GM19463 (cell line): ENCODE results near the gene RNF181.
"Not testable (repeated sequence)": the region's sequence is repeated elsewhere in the genome, so short reads cannot be mapped to it uniquely, and the experiment has no call there.

Source experiments
- ATAC-seq: cut with Tn5 transposase; IDR thresholded peaks from one replicate; pipeline ENCODE4 v1.9.1; 2021; ENCODE audit warnings: mild to moderate bottlenecking, moderate library complexity; ENCODE audit not compliant: unreplicated experiment

Gene RNF181

DNA sequence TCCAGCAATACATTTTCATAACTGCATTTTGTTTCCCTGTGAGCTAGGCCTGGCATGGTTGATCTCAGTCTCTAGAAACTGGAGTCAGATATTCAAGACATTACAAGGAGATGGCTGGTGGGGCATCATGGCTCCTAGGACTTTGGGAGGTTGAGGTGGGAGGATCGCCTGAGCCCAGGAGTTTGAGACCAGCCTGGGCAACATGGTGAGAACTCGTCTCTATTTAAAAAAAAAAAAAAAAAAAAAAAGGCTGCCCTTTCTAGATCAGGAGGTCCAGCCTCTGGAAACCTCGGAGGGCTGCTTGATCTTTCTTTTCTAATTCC lies 18.5 kb upstream of the RNF181 start:
- no peak for ATAC-seq

DNA sequence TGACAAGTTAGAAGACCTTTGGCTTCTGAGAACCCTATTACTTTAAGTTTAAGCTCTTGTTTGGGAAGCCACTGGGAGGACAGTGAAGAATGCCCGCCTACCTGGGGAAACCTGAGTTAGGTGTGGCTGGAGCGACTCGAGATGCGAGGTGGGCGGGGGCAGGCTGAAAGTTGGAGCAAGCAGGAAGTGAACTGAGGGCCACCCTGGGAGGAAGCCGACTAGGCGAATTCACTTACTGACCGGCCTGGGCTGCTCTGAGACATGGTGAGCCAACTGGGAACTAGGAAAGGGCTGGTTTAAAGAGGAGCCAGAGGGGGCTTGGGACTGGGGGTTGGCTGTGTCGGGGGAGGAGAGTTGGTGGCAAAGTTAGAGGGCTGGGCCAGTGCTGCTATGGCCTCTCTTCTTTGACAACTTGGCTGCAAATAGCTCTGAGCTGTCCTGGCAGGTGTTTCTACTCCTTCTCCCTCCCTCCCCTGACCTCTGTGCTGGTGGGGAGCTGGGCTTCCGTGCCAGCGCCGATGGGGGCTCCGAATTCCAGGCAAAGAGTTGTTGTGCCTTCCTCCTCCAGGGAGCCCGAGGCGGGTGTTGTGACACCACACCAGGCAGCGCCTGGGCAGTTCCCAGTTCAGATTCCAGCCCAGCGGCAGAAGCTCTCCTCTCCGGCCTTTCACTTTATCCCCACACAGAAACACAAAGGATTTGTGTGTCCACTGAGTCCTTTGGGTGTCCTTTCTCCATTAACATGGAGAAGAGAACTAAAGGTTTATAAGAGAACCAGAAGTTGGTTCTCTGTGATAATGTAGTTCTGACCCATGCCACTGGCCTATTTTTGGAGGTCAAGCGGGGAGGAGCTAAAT lies 17.9 kb upstream of the RNF181 start, which contains the start of gene VAMP8:
TSS of gene VAMP8 (plus strand) at position 201 of the 857 bp plus-strand sequence. CDS start at position 262, 61 bp downstream.
- peak; percentile 65 for ATAC-seq

DNA sequence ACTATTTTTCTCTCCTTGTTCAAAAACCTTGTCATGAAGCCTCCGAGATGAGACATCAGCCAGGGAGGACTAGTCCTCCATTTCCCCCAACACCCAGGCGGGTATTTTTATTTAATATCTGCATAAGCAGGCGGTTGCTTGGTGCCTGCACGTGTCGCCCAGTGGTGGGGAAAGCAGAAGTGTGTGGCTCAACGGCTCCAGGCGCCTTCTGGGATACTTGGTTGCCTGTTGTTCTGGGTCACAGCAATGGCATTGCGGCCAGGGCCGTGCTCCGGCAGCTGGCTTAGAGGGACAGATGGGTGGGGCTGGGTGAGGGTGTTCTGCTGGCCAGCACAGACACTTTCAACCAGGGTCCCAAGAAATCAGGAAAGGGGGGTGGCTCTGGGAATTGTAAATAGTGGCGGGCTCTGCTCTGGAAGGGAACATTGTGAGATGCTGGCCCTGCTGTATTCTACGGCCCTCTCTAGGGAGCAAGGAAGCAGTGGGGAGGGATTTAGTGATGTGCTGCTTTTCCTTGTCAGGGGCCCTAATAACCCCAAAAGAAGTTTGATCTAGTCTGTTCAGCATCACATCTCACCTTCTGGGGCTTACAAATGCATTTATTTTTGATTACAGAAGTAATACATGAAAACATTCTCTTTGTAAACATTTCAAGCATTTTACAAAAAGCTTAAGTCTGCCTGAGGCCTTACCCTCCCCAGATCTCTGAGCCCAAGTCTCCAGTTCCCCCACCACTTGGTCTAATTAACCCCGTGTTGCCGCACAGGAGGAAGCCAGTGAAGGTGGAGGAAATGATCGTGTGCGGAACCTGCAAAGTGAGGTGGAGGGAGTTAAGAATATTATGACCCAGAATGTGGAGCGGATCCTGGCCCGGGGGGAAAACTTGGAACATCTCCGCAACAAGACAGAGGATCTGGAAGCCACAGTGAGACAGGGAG lies 17.0 kb upstream of the RNF181 start:
- ATAC-seq: peak; percentile 52

DNA sequence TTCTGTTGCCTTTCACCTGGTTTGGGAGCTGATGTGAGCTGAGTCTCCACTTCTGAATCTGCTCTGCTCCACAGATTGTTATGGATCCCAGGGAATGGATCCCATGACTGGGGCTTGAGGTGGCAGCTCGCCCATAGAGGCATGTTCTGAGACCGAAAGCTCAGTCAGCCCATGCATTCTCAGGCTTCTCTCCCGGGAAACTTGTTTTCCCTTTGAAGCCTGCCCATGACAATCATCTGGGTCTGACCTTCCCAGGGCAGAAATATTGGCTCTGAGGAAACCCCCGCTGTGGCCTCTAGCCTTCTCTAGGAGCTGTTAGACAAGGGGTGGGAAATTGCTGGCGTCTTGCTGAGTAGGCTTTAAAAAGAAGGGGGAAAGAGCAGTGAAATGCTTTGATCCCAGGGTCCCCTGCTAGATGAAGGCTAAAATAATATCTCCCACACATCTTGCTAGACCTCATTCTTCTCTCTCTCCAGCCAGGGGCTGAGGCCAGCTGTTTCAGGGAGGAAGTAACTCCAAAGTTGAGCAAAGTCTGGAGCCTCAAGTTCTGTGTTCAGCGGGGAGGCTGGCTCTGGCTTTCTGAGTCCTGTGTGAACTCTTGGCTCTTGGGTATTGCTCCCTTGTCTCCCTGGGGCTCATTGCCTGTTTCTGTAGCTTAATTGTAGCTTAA lies 16.1 kb upstream of the RNF181 start:
- ATAC-seq: no peak

DNA sequence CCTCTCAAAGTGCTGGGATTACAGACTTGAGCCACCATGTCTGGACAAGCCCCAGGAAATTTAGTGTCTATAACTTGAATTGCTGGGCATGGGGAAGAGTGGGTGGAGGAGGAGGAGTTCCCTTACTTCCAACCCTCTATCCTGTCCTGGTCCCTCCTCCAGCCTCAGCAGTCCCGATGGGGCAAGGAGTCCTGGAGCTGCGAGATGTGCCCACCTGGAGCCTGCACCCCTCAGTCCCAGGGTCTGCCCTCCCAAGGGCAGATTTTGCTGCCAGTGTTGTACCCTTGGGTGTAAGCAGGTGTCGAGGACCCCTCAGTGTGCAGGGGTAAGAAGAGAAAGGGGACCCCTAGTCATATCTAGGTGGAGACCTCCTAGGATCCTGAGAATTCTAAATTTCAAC lies 15.3 kb upstream of the RNF181 start:
- ATAC-seq: no peak

DNA sequence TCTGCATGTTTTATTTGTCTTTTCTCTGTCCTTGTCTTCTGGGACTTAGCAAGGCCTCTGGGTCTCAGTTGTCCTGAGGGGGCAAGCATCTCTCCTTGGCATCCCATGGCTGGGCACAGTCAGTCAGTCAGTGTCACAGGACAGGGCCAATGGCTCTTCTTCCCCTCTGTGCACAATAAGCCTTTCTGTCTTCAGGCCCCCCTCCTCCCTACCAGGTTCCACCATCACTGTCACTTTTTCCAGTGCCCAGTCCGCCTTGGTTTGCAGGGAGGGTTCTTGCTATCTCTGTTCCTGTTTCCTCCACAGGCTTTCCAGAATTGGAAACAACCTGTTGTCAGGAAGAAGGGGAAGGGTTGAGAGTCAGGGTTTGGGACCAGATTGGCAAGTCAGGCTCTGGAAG lies 13.1 kb upstream of the RNF181 start:
- no peak for ATAC-seq

DNA sequence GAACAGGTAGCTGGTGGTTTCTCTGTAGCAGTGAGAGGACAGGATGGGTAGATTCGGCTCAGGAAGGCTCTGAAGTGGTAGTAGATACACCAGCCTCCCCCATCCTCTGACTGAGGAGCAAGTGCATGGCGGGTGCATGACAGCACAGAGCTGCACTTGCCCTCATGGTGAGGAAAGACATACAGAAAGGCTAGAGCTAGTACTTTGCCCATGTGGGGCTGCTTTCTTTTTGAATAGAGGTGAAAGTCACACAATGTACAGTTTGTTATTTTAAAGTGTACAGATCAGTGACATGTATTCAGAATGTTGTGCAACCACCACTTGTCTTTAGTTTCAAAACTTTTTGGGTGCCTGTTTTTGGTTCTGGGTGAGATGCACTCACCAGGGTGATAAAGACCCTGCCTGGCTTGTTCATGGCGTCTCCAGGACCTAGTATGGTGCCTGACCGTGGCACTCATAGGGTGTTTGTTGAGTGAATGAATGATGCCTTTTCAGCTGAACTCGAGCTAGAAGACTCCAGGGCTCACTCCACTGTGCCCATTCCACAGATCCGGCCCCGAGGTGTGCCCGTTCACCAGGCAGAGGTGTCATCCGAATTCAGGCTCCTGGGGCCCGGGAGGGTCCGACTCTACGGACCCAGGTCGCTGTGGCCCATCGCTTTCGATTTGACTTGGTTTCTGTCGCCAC lies 11.7 kb upstream of the RNF181 start:
- peak; percentile 62 for ATAC-seq

DNA sequence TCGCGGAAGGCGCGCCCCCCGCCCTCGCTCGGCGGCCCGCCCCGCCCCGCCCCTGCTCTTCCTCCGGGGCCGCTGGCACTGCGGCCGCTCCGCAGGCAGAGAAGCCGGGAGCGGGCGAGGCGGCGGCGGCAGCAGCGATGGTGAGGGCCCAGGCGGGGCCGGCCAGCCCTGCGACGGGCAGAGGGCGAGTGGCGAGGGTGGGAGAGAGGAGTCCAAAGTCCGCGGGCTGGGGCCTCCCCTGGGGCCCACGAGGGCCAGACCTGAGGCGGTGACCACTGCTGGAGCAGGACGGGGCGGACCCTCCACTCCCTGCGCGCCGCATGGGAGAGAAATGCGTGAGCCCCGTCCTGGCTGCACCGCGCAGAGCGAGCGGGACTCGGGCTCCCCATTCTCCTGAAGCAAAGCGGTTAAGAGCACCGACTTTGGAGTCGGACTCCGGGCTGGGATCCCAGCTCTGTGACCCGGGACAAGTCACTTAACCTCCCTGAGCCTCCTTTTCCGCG lies 11.1 kb upstream of the RNF181 start, which contains the start of gene VAMP5:
TSS of gene VAMP5 (plus strand) at position 78 of the 503 bp plus-strand sequence. CDS start at position 138, 60 bp downstream.
- peak; percentile 28 for ATAC-seq

DNA sequence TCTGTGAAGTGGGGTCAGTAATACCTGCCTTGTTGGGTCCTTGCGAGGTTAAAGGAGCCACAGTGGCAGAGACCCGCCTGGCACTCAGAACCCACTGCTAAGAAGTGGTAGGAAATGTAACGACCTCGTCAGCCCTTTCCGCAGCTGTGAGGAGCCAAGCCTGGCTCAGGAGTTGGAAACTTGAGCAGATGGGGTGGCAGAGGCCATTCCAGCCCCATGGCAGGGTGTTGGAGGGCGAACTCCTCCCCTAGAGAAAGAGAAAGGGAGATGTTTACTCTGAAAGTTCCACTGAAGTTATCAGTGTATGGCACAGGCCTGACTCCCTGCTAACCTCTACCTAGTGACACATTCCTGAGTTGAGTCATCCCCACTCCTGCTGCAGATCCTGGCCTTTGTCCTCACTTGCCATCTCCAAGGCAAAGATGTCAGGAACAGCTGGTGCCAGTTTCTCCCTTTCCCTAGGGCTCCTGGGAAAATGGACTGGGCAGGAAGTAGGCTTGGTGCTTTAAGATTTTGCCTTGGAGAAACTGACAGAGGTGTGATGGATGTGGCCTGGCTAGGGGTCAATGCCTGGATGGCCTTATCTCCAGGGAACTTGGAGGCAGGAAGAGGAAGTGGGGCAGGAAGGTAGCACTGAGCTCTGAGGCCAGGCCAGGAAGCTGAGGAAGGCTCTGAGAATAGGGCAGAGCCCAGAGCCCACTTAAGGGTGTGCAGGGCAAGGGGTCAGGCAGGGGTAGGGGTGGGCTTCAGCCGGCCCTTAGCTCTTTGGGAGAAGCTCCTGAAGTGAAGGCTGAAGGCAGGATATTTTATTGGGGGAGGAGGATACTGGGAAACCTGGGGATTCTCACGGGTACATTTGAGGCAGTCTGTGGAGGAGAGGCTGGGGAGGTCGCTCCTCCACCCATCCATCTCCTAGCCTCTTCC lies 10.4 kb upstream of the RNF181 start:
- peak; percentile 39 for ATAC-seq

DNA sequence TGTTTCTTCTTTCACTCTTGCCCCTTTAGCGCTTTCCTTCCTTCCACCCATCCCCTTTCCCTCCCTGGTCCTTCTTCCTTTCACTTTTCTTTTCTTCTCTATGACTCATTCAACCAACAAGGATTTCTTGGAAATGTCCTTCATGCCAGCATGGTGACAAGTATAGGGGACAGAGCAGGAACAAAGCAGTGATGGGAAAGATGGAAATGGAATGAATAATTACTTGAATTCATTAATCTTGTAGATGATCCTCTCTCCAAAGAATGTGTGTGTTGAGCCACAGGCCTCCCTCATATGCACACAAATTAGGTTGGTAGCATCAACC lies 9.8 kb upstream of the RNF181 start:
- ATAC-seq: no peak

DNA sequence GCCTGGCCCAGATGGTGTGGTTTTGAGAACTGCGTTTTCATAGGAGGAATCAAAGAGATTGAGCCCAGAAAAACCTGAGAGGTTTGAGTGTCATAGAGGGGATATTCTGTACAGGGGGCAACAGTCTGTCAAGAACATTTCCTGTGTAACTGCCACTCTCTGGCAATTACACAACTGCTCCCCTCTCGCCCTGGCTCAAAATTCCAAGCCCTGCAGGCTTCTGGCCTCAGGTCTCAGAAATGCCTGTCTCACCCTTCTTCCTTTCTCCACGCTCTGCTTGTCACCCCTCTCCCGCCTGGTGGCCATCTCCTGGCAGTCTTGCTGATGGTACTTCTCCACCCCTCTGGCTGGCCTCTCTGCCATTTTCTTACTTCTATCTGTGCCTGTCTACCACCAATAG lies 7.3 kb upstream of the RNF181 start:
- no peak for ATAC-seq

DNA sequence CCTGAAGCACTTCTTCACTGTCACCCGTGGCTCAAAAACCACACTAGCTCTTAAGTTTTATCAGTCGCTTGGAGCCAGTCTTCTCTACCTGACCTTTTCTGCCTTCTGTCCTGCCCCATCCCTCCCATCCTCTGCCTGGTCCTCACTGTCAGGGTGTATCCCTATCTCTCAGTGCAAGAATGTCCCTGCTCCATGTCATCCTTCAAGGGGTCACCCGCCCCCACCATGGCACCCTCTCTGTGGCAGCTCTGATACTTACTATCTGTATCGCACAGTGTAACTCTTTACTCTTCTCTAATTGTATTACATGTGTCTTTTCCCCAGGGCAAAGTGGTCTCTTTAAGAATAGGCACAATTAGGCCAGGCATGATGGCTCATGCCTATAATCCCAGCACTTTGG lies 6.9 kb upstream of the RNF181 start:
- ATAC-seq: no peak

DNA sequence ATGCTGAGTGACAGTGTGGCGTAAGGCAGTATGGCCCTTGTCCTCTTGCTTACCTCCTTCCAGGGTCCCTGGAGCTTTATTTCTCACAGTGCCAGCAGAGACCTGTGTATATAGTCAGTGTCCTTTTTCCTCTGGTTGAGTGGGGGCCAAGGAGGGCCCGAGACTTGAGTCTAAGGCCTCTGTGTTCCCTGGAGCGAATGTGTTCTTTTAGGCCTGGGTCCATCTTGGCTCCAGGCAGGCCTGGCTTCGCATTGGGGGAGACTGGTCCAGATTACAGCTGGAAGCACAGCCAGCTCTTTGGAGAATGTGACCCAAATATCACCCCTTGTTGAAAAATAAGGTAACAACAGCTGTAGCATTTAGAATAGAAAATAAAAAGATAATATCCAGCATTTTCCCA lies 6.4 kb upstream of the RNF181 start:
- ATAC-seq: no peak

DNA sequence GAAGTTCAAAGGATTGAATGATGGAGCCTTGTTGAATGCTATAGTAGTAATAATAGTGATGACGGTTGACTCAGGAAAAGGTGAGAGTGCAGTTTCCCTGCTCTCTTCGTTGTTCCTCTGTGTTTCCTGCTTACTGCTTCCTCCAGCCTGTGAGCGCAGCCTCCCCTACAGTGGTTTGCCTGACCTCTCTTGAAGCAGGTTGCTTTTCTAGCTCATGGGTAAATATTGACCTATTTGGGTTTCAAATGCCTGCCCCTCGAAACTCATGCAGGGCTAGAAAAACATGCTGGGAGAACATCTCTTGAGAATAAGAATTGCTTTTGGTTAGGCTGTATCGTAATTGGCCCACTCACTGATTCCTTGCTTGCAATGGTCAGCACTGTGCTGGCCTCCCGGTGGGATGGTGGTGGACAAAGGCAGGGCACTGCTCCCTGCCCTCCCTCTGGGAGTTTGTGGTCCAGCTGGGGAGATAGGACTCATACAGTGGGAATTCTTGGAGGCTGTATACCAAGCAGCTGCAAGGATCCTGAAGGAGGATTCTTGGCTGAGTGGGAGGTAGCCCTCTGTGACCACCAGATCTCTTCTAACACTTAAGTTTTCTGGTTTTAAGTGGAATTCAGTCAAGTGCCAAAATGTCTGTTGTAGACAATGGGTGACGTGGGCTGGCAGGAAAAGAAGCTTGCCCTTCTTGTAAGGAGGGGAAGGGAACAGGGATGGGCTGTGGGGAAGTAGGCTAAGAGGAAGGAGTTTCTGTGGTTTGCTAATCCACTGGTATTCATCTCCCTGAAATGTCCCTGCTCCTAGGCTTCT lies 5.4 kb upstream of the RNF181 start:
- ATAC-seq: no peak

DNA sequence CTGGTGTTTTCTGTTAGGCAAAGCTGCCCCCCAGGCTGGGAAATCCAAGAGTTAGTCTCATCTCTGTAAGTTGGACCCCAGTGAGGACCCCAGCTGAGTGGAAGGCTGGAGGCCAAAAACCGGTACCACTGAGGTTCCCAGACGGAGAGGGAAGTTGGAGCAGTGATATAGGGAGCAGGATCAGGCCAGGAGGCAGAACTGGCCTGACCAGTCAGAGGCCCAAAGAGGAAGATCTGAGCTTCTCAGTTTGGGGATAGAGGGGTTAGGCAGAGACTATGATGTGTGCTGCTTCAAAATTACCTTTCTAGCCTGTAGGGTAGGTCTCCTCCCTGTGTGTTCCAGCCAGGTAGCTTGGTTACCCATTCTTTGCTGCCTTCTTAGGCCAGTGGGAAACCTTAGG lies 4.6 kb upstream of the RNF181 start:
- no peak for ATAC-seq

DNA sequence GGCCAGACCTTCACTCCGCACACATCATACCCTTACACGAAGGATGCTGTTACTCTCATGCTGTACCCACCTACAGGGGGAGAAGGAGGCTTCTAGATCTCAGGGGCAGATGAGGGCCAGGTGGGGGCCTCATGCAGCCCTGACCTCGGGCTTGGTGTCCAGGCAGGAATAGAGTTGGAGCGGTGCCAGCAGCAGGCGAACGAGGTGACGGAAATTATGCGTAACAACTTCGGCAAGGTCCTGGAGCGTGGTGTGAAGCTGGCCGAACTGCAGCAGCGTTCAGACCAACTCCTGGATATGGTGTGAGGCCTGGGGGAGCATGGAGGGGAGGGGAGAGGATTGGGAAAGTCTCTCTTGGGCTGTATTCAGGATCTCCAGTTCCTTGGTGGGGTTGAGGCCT lies 4.0 kb upstream of the RNF181 start:
- no peak for ATAC-seq

DNA sequence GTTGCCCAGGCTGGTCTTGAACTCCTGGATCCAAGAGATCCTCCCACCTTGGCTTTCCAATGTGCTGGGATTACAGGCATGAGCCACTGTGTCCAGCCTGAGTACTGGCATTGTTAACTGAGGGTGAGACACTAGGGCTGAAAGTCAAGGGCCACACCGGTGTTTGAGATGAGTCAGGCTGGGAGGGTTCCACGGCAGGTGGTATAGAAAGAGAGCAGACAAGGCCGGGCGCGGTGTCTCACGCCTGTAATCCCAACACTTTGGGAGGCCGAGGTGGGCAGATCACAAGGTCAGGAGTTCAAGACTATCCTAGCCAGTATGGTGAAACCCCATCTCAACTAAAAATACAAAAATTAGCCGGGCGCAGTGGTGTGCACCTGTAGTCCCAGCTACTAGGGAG lies 3.2 kb upstream of the RNF181 start:
- ATAC-seq: not testable (repeated sequence)

DNA sequence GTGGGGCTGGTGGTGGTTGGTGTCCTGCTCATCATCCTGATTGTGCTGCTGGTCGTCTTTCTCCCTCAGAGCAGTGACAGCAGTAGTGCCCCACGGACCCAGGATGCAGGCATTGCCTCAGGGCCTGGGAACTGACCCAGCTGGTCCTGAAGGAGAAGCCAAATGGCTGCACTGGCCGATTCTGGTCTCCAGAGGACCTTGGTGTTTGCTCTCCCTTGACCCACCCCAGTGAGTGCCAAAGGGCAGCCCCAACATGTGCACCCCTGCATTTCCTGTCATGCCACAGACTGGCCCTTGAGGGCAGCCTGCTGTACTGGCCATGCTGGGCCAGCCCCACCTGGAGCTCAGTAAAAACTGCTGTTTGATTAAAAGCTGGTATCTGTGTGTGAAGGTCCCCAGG lies 2.5 kb upstream of the RNF181 start:
- no peak for ATAC-seq
